GM08714 (cell line): Measurements from ENCODE around the gene TCN2.
"Not testable (repeated sequence)": the region's sequence is repeated elsewhere in the genome, so short reads cannot be mapped to it uniquely, and the experiment has no call there.

Experiments used
- H3K4me3 ChIP-seq: fragments of 200-500 bp; sonication (Bioruptor generic); 2 replicates; pipeline ENCODE4 v1.5.1; 2014; ENCODE audit warnings: mild to moderate bottlenecking, low read length, inconsistent platforms
- ZNF274 ChIP-seq: IDR thresholded peaks from 2 replicates; pipeline ENCODE4 v1.6.1; 2012; ENCODE audit warnings: mild to moderate bottlenecking, low read depth, low read length

Gene TCN2

GRCh38 chr22:30667494-30668385 is 60.8 kb downstream of the TCN2 start, which contains the start of gene DUSP18:
Gene DUSP18, minus strand, starts transcription at chr22:30667875. Its CDS starts 3,872 bp downstream, at chr22:30664003.
- H3K4me3 ChIP-seq: peak within 1 kb of the TSS; percentile 52
- TF ChIP-seq ZNF274: no peak

- peak overlapping the region; percentile 52; the same call in 1 of the 2 replicates for H3K4me3 ChIP-seq
- TF ChIP-seq ZNF274: no peak
These were observed 61.4 kb downstream of the TCN2 start for GRCh38 chr22:30668386-30668710.

- TF ChIP-seq ZNF274: no peak
These were observed 64.1 kb downstream of the TCN2 start for GRCh38 chr22:30671071-30671470.

GRCh38 chr22:30673136-30673535 is 66.2 kb downstream of the TCN2 start:
- TF ChIP-seq ZNF274: no peak
- H3K4me3 ChIP-seq: no peak overlapping the region

More at GRCh38 chr22:30671071-30671470, 64.1 kb downstream of the TCN2 start:
- H3K4me3 ChIP-seq: no peak overlapping the region

- H3K4me3 ChIP-seq: no peak overlapping the region
- TF ChIP-seq ZNF274: no peak
These were observed 67.5 kb downstream of the TCN2 start for GRCh38 chr22:30674482-30674881.

GRCh38 chr22:30675436-30675835 is 68.5 kb downstream of the TCN2 start:
- TF ChIP-seq ZNF274: no peak
- H3K4me3 ChIP-seq: no peak overlapping the region

GRCh38 chr22:30676565-30676964 is 69.6 kb downstream of the TCN2 start:
- not testable (repeated sequence) for H3K4me3 ChIP-seq
